ENCODE measurements around the gene PHTF2. TPM values are rescaled to one million over a fixed set of nuclear protein-coding genes. Genes with fewer than 3 reads are reported as not detected.

The PHTF2 gene
- total RNA-seq, 1 experiment from 2014 or later: 26.7 TPM

GRCh38 chr7:77783111-77783510 is 15.5 kb upstream of the PHTF2 start:
- no TSS peak for BruUV-seq (replicated peaks)
- POLR2A ChIA-PET: no interaction called here

More at GRCh38 chr7:77783111-77783510, 15.5 kb upstream of the PHTF2 start:
- RAD21 ChIA-PET (ENCODE audit: low non-redundant PET in 1 of 2, low total read pairs in 2 of 2, uncharacterized antibody in 2 of 2, unreplicated experiment in 2 of 2): no interaction called here
- TF ChIP-seq EGR1 (IDR thresholded peaks at IDR 0.05; ENCODE audit: low read depth) (no peak), ZBTB33 (IDR thresholded peaks at IDR 0.05; ENCODE audit: extremely low read depth, insufficient replicate concordance, low read length) (no peak), SRF (IDR thresholded peaks at IDR 0.05; ENCODE audit: low read depth) (no peak), RAD21 (IDR thresholded peaks at IDR 0.05; ENCODE audit: low read depth) (no peak), POLR2A (IDR thresholded peaks at IDR 0.05; ENCODE audit: borderline replicate concordance, extremely low read depth, insufficient read depth, insufficient read length) (no peak), SIN3A (IDR thresholded peaks at IDR 0.05; ENCODE audit: low read depth) (no peak), ELF1 (IDR thresholded peaks at IDR 0.05; ENCODE audit: borderline replicate concordance, low read depth) (no peak), ZFX (IDR thresholded peaks at IDR 0.05) (no peak), EZH2 (IDR thresholded peaks at IDR 0.05) (no peak)
- TF ChIP-seq, protein P1, sequence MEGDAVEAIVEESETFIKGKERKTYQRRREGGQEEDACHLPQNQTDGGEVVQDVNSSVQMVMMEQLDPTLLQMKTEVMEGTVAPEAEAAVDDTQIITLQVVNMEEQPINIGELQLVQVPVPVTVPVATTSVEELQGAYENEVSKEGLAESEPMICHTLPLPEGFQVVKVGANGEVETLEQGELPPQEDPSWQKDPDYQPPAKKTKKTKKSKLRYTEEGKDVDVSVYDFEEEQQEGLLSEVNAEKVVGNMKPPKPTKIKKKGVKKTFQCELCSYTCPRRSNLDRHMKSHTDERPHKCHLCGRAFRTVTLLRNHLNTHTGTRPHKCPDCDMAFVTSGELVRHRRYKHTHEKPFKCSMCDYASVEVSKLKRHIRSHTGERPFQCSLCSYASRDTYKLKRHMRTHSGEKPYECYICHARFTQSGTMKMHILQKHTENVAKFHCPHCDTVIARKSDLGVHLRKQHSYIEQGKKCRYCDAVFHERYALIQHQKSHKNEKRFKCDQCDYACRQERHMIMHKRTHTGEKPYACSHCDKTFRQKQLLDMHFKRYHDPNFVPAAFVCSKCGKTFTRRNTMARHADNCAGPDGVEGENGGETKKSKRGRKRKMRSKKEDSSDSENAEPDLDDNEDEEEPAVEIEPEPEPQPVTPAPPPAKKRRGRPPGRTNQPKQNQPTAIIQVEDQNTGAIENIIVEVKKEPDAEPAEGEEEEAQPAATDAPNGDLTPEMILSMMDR (IDR thresholded peaks at IDR 0.05 in 2 of 3, conservative IDR thresholded peaks at IDR 0.05 in 1 of 3; ENCODE audit: borderline replicate concordance in 1 of 3, insufficient read depth in 1 of 3, low read depth in 2 of 3, low read length in 2 of 3): no peak
- no peaks in the 10 kb centered on the region for H3K4me1 ChIP-seq (ENCODE audit: control insufficient read depth in 1 of 2, insufficient read depth in 2 of 2, low read length in 2 of 2)
- H3K9me2 ChIP-seq (ENCODE audit: insufficient read depth): no peaks in the 10 kb centered on the region
- no peaks in the 10 kb centered on the region for H3K9me3 ChIP-seq (ENCODE audit: control insufficient read depth in 1 of 2, insufficient read depth in 1 of 2, low read depth in 1 of 2, low read length in 2 of 2)
- no peak overlapping the region for H3K4me3 ChIP-seq (replicated peaks in 1 of 2; ENCODE audit: low read depth in 1 of 2, low read length in 2 of 2)
- DNase-seq (ENCODE audit: low read depth, low spot score) (no peak), ATAC-seq (no peak)
- H3K36me3 ChIP-seq (ENCODE audit: control insufficient read depth in 1 of 2, insufficient read depth in 2 of 2, low read length in 2 of 2): peaks cover 5 to 6% of the 10 kb centered on the region in 2 experiments; a peak in 1 of 4 replicates
- no peak overlapping the region for H3K27ac ChIP-seq (ENCODE audit: low read depth, low read length)
- no peak overlapping the region for H2AFZ ChIP-seq (ENCODE audit: low read depth, low read length, poor library complexity, severe bottlenecking)
- no peak overlapping the region for H3K4me2 ChIP-seq (ENCODE audit: low read length)
- intact Hi-C loops (cut with micrococcal nuclease): no loop called here
- CTCF ChIA-PET: interaction anchor here (1.0 kb wide), 1 partner anchor 257 kb away, joined by 3 read pairs; no protein-coding TSS in a partner anchor
- H3K79me2 ChIP-seq (ENCODE audit: insufficient read depth, low read length): no peaks in the 10 kb centered on the region
- no peak overlapping the region for H3K9ac ChIP-seq (ENCODE audit: low read length)
- H4K20me1 ChIP-seq (ENCODE audit: insufficient read depth): no peaks in the 10 kb centered on the region
- H3K27me3 ChIP-seq (ENCODE audit: insufficient read depth, low read length): no peaks in the 10 kb centered on the region

Measured in HCT116 (cell line).